Neural progenitor cell (in vitro differentiated cells): ENCODE measurements around the gene ODF2. TPM values are rescaled to one million over a fixed set of nuclear protein-coding genes. Genes with fewer than 3 reads are reported as not detected.

Source experiments
- DNase-seq: peaks from one replicate; pipeline ENCODE4 v3.0.0-alpha.2; 2016; ENCODE audit warnings: low spot score
- H2AFZ ChIP-seq: fragments of 200-600 bp; sonication (generic); replicated peaks from 2 replicates; pipeline ENCODE4 v1.6.1; 2016; ENCODE audit warnings: antibody characterized with exemption
- H3F3A ChIP-seq: fragments of 200-600 bp; sonication (generic); 2 replicates; pipeline ENCODE4 v1.6.1; 2016; ENCODE audit warnings: antibody characterized with exemption, low read depth
- H3K27ac ChIP-seq: fragments of 200-600 bp; sonication (generic); 2 replicates; pipeline ENCODE4 v1.5.1; 2016; ENCODE audit warnings: mild to moderate bottlenecking
- H3K27me3 ChIP-seq: fragments of 200-600 bp; sonication (generic); 2 replicates; pipeline ENCODE4 v1.6.1; 2016; ENCODE audit warnings: mild to moderate bottlenecking, moderate library complexity
- H3K36me3 ChIP-seq: fragments of 200-600 bp; sonication (generic); 2 replicates; pipeline ENCODE4 v1.5.1; 2016
- H3K4me1 ChIP-seq: fragments of 200-600 bp; sonication (generic); 2 replicates; pipeline ENCODE4 v1.6.1; 2016; ENCODE audit warnings: mixed run types
- H3K4me2 ChIP-seq: fragments of 200-600 bp; sonication (generic); 2 replicates; pipeline ENCODE4 v1.6.1; 2016
- H3K4me3 ChIP-seq: fragments of 200-600 bp; sonication (generic); 2 replicates; pipeline ENCODE4 v1.5.1; 2016
- H3K79me2 ChIP-seq: fragments of 200-600 bp; sonication (generic); 2 replicates; pipeline ENCODE4 v1.6.1; 2016; ENCODE audit warnings: low read depth
- H3K9ac ChIP-seq: fragments of 200-600 bp; sonication (generic); 2 replicates; pipeline ENCODE4 v1.6.1; 2016
- H3K9me3 ChIP-seq: fragments of 200-600 bp; sonication (generic); 2 replicates; pipeline ENCODE4 v1.5.1; 2016; ENCODE audit warnings: low read depth
- H4K20me1 ChIP-seq: fragments of 200-600 bp; sonication (generic); 2 replicates; pipeline ENCODE4 v1.6.1; 2016; ENCODE audit warnings: low read depth
- H3K27ac Mint-ChIP-seq: 3 replicates; pipeline ENCODE4 v1.8.0; 2021; ENCODE audit warnings: mixed read lengths
- H3K27me3 Mint-ChIP-seq: 2 replicates; pipeline ENCODE4 v1.8.0; 2022; ENCODE audit warnings: low read depth, mild to moderate bottlenecking, inconsistent platforms, moderate library complexity, mixed read lengths; ENCODE audit not compliant: insufficient read depth
- H3K36me3 Mint-ChIP-seq: 3 replicates; pipeline ENCODE4 v1.8.0; 2021; ENCODE audit warnings: mixed read lengths
- H3K4me1 Mint-ChIP-seq: 3 replicates; pipeline ENCODE4 v1.8.0; 2021; ENCODE audit warnings: mixed read lengths
- H3K4me3 Mint-ChIP-seq: 3 replicates; pipeline ENCODE4 v1.8.0; 2021; ENCODE audit warnings: mild to moderate bottlenecking, moderate library complexity, mixed read lengths
- H3K9me3 Mint-ChIP-seq: 3 replicates; pipeline ENCODE4 v1.8.0; 2020; ENCODE audit warnings: mixed read lengths
- CTCF ChIP-seq: fragments of 200-600 bp; sonication (generic); IDR thresholded peaks from 2 replicates; pipeline ENCODE4 v1.5.1; 2017; ENCODE audit warnings: antibody characterized with exemption, mild to moderate bottlenecking
- EZH2 ChIP-seq: fragments of 200-600 bp; sonication (generic); IDR thresholded peaks from 2 replicates; pipeline ENCODE4 v1.6.1; 2017; ENCODE audit warnings: antibody characterized with exemption, mild to moderate bottlenecking, moderate library complexity
- EZH2phosphoT487 ChIP-seq: fragments of 200-600 bp; sonication (generic); IDR thresholded peaks from 2 replicates; pipeline ENCODE4 v1.6.1; 2017; ENCODE audit warnings: antibody characterized with exemption
- total RNA-seq: library from RNA; depleted of rRNA; stranded (reverse); fragments of >200 nt; gene quantifications from 2 replicates; pipeline ENCODE4 v1.2.3, GENCODE V29; 2015; ENCODE audit warnings: low replicate concordance

The ODF2 gene
- total RNA-seq, 1 donor from 2014 or later: 40.6 TPM

GRCh38 chr9:128475867-128476266, 20.1 kb downstream of the ODF2 start:
- Mint-ChIP-seq H3K27ac (no peak overlapping the region), H3K4me3 (no peak overlapping the region)
- H4K20me1 ChIP-seq: no peaks in the 10 kb centered on the region

GRCh38 chr9:128479262-128479661, 23.5 kb downstream of the ODF2 start:
- TF ChIP-seq EZH2 (no peak), EZH2phosphoT487 (no peak), CTCF (no peak)
- Mint-ChIP-seq H3K4me3 (no peak overlapping the region), H3K9me3 (no peaks in the 10 kb centered on the region), H3K4me1 (no peaks in the 10 kb centered on the region), H3K36me3 (peaks cover 32% of the 10 kb centered on the region), H3K27me3 (peaks cover 4% of the 10 kb centered on the region), H3K27ac (no peak overlapping the region)
- Histone ChIP-seq H3F3A (no peaks in the 10 kb centered on the region), H3K27ac (no peak overlapping the region), H3K4me3 (no peak overlapping the region), H3K4me2 (no peak overlapping the region), H3K79me2 (no peaks in the 10 kb centered on the region), H3K36me3 (no peaks in the 10 kb centered on the region), H2AFZ (no peak overlapping the region), H3K9me3 (no peaks in the 10 kb centered on the region), H3K9ac (no peak overlapping the region), H3K4me1 (no peaks in the 10 kb centered on the region), H3K27me3 (no peaks in the 10 kb centered on the region), H4K20me1 (no peaks in the 10 kb centered on the region)
- DNase-seq: no peak

More at GRCh38 chr9:128475867-128476266, 20.1 kb downstream of the ODF2 start:
- Mint-ChIP-seq H3K36me3 (peaks cover 28% of the 10 kb centered on the region), H3K9me3 (no peaks in the 10 kb centered on the region), H3K27me3 (peaks cover 8% of the 10 kb centered on the region), H3K4me1 (no peaks in the 10 kb centered on the region)
- H3K27me3 ChIP-seq: no peaks in the 10 kb centered on the region
- H3K4me2 ChIP-seq: no peak overlapping the region
- TF ChIP-seq CTCF: no peak
- TF ChIP-seq EZH2phosphoT487: no peak
- no peaks in the 10 kb centered on the region for H3K36me3 ChIP-seq
- H2AFZ ChIP-seq: no peak overlapping the region
- H3K9ac ChIP-seq: no peak overlapping the region
- no peak overlapping the region for H3K27ac ChIP-seq
- no peak for DNase-seq
- H3F3A ChIP-seq: no peaks in the 10 kb centered on the region
- H3K9me3 ChIP-seq: no peaks in the 10 kb centered on the region
- no peaks in the 10 kb centered on the region for H3K79me2 ChIP-seq
- H3K4me1 ChIP-seq: no peaks in the 10 kb centered on the region
- no peak overlapping the region for H3K4me3 ChIP-seq

- TF ChIP-seq CTCF (no peak), EZH2 (no peak), EZH2phosphoT487 (no peak)
- no peaks in the 10 kb centered on the region for H4K20me1 ChIP-seq
- H3F3A ChIP-seq: no peaks in the 10 kb centered on the region
- no peak overlapping the region for H3K27ac Mint-ChIP-seq
- H3K4me2 ChIP-seq: no peak overlapping the region
- H3K36me3 Mint-ChIP-seq: peaks cover 32% of the 10 kb centered on the region
- no peaks in the 10 kb centered on the region for H3K27me3 ChIP-seq
- no peaks in the 10 kb centered on the region for H3K9me3 ChIP-seq
- H2AFZ ChIP-seq: no peak overlapping the region
- no peaks in the 10 kb centered on the region for H3K4me1 ChIP-seq
- H3K27me3 Mint-ChIP-seq: peaks cover 4% of the 10 kb centered on the region
- DNase-seq: no peak
- H3K79me2 ChIP-seq: no peaks in the 10 kb centered on the region
- no peaks in the 10 kb centered on the region for H3K36me3 ChIP-seq
- H3K4me3 Mint-ChIP-seq: no peak overlapping the region
- no peaks in the 10 kb centered on the region for H3K4me1 Mint-ChIP-seq
- no peak overlapping the region for H3K27ac ChIP-seq
- H3K9ac ChIP-seq: no peak overlapping the region
- no peaks in the 10 kb centered on the region for H3K9me3 Mint-ChIP-seq
- no peak overlapping the region for H3K4me3 ChIP-seq
Observed at GRCh38 chr9:128481561-128481960, 25.8 kb downstream of the ODF2 start.
